ENCODE measurements around the gene SERPINB13. TPM values are rescaled to one million over a fixed set of nuclear protein-coding genes. Genes with fewer than 3 reads are reported as not detected.

SERPINB13 gene
- total and polyA plus RNA-seq, 2 donors (not counting 1 experiment from before 2014, with no cell fraction given), result not detected

GRCh38 chr18:63586431-63586830 is 712 bp upstream of the SERPINB13 start:
- ChIA-PET CTCF (no interaction called here), POLR2A (no interaction called here)
- H3K4me3 Mint-ChIP-seq, result no peak overlapping the region
- ATAC-seq (ENCODE audit: low read depth) (no peak), DNase-seq (no peak)
- TF ChIP-seq CTCF (IDR thresholded peaks at IDR 0.05) (no peak), EZH2 (IDR thresholded peaks at IDR 0.05; ENCODE audit: borderline replicate concordance, insufficient read depth, low read depth, low read length, poor library complexity, severe bottlenecking) (no peak)
- no peaks in the 10 kb centered on the region for H3K9me3 ChIP-seq (ENCODE audit: control extremely low read depth in 1 of 3, control insufficient read depth in 2 of 3, insufficient read depth in 1 of 3, low read length in 2 of 3)
- no peaks in the 10 kb centered on the region for H3K4me1 Mint-ChIP-seq
- no peak overlapping the region for H3K9ac ChIP-seq (ENCODE audit: low read length)
- 100% methylated on average over 1 of the region's 4 CpGs for WGBS (ENCODE audit: insufficient coverage)
- intact Hi-C loops (cut with micrococcal nuclease), result no loop called here
- H3K36me3 ChIP-seq (replicated peaks in 1 of 2; ENCODE audit: control extremely low read depth in 1 of 2, control insufficient read depth in 1 of 2, extremely low read depth in 1 of 2, insufficient read depth in 2 of 2, low read length in 1 of 2), result no peaks in the 10 kb centered on the region
- no peaks in the 10 kb centered on the region for H3K9me3 Mint-ChIP-seq (ENCODE audit: insufficient read depth)
- H2AFZ ChIP-seq (ENCODE audit: insufficient read depth, low read depth, low read length, poor library complexity, severe bottlenecking), result no peak overlapping the region
- peaks cover 12% of the 10 kb centered on the region for H3K27me3 Mint-ChIP-seq
- no peaks in the 10 kb centered on the region for H4K20me1 ChIP-seq (ENCODE audit: control insufficient read depth, insufficient read depth, low read length, poor library complexity, severe bottlenecking)
- H3K27me3 ChIP-seq (replicated peaks in 1 of 4; ENCODE audit: control extremely low read depth in 1 of 4, control insufficient read depth in 3 of 4, insufficient read depth in 4 of 4, low read length in 3 of 4), result peaks cover 0 to 4% (median 0%) of the 10 kb centered on the region in 4 experiments
- H3K4me2 ChIP-seq (replicated peaks; ENCODE audit: low read depth, low read length, poor library complexity, severe bottlenecking), result no peak overlapping the region
- H3K27ac Mint-ChIP-seq, result no peak overlapping the region
- H3K4me1 ChIP-seq (ENCODE audit: control insufficient read depth in 2 of 2, insufficient read depth in 2 of 2, low read length in 2 of 2), result no peaks in the 10 kb centered on the region
- H3K4me3 ChIP-seq (ENCODE audit: control extremely low read depth in 1 of 5, extremely low read depth in 1 of 5, insufficient read depth in 1 of 5, low read depth in 2 of 5, low read length in 4 of 5), result no peak overlapping the region
- H3K79me2 ChIP-seq (ENCODE audit: control insufficient read depth, insufficient read depth, low read length), result no peaks in the 10 kb centered on the region
- H3K27ac ChIP-seq (ENCODE audit: low read length in 2 of 2), result no peak overlapping the region

GRCh38 chr18:63588909-63589308 is 1.8 kb downstream of the SERPINB13 start:
- WGBS (ENCODE audit: insufficient coverage), result 85% methylated on average over 2 of the region's 5 CpGs
- no peaks in the 10 kb centered on the region for H3K4me1 Mint-ChIP-seq
- ChIA-PET POLR2A (no interaction called here), CTCF (no interaction called here)
- DNase-seq (no peak), ATAC-seq (ENCODE audit: low read depth) (no peak)
- no peak overlapping the region for H3K4me2 ChIP-seq (replicated peaks; ENCODE audit: low read depth, low read length, poor library complexity, severe bottlenecking)
- no peaks in the 10 kb centered on the region for H3K9me3 Mint-ChIP-seq (ENCODE audit: insufficient read depth)
- H3K4me1 ChIP-seq (ENCODE audit: control insufficient read depth in 2 of 2, insufficient read depth in 2 of 2, low read length in 2 of 2), result no peaks in the 10 kb centered on the region
- H3K9ac ChIP-seq (ENCODE audit: low read length), result no peak overlapping the region
- peaks cover 9% of the 10 kb centered on the region for H3K27me3 Mint-ChIP-seq
- no peak overlapping the region for H3K27ac Mint-ChIP-seq
- H3K79me2 ChIP-seq (ENCODE audit: control insufficient read depth, insufficient read depth, low read length), result no peaks in the 10 kb centered on the region
- no peaks in the 10 kb centered on the region for H4K20me1 ChIP-seq (ENCODE audit: control insufficient read depth, insufficient read depth, low read length, poor library complexity, severe bottlenecking)
- intact Hi-C loops (cut with micrococcal nuclease), result no loop called here
- TF ChIP-seq EZH2 (IDR thresholded peaks at IDR 0.05; ENCODE audit: borderline replicate concordance, insufficient read depth, low read depth, low read length, poor library complexity, severe bottlenecking) (no peak), CTCF (IDR thresholded peaks at IDR 0.05) (no peak)
- H2AFZ ChIP-seq (ENCODE audit: insufficient read depth, low read depth, low read length, poor library complexity, severe bottlenecking), result no peak overlapping the region
- H3K4me3 ChIP-seq (ENCODE audit: control extremely low read depth in 1 of 5, extremely low read depth in 1 of 5, insufficient read depth in 1 of 5, low read depth in 2 of 5, low read length in 4 of 5), result no peak overlapping the region
- peaks cover 0 to 4% (median 3%) of the 10 kb centered on the region in 4 experiments for H3K27me3 ChIP-seq (replicated peaks in 1 of 4; ENCODE audit: control extremely low read depth in 1 of 4, control insufficient read depth in 3 of 4, insufficient read depth in 4 of 4, low read length in 3 of 4)
- no peaks in the 10 kb centered on the region for H3K9me3 ChIP-seq (ENCODE audit: control extremely low read depth in 1 of 3, control insufficient read depth in 2 of 3, insufficient read depth in 1 of 3, low read length in 2 of 3)
- H3K36me3 ChIP-seq (replicated peaks in 1 of 2; ENCODE audit: control extremely low read depth in 1 of 2, control insufficient read depth in 1 of 2, extremely low read depth in 1 of 2, insufficient read depth in 2 of 2, low read length in 1 of 2), result no peaks in the 10 kb centered on the region
- H3K4me3 Mint-ChIP-seq, result no peak overlapping the region
- no peak overlapping the region for H3K27ac ChIP-seq (ENCODE audit: low read length in 2 of 2)
